H1 (cell line): Measurements from ENCODE around the gene IFRD1. TPM values are rescaled to one million over a fixed set of nuclear protein-coding genes. Genes with fewer than 3 reads are reported as not detected.

Source experiments
- CTCF ChIA-PET: fragments of 300-600 bp; sonication (Branson Sonifier 250); formaldehyde crosslinking; loops from one replicate; lab custom pipeline; 2021; ENCODE audit not compliant: partially characterized antibody; lab: Charles Lee
- POLR2A ChIA-PET: fragments of 300-600 bp; sonication (Branson Sonifier 250); formaldehyde crosslinking; loops from one replicate; lab custom pipeline; 2021; ENCODE audit warnings: inconsistent platforms; ENCODE audit not compliant: partially characterized antibody; lab: Charles Lee
- DNase-seq, 2 experiments: peaks; one replicate each; pipeline versions ENCODE4 v3.0.0 to v3.0.0-alpha.2; 2010 to 2022; ENCODE audit warnings: low spot score in 2 of 2, low read depth in 1 of 2, mixed read lengths in 1 of 2
- FAIRE-seq: peaks from 2 replicates; lab custom pipeline; 2011; peaks lifted over from hg19 to GRCh38; lab: Jason Lieb, UNC
- H2AFZ ChIP-seq: 2 replicates; pipeline ENCODE4 v1.8.1; 2012; ENCODE audit warnings: low read length, inconsistent platforms
- H2AK5ac ChIP-seq: 2 replicates; pipeline ENCODE4 v1.6.1; 2013; ENCODE audit warnings: low read depth, low read length
- H2BK120ac ChIP-seq: replicated peaks from 2 replicates; pipeline ENCODE3; 2013; ENCODE audit warnings: low read depth, low read length, inconsistent platforms
- H2BK12ac ChIP-seq: 2 replicates; pipeline ENCODE4 v1.6.1; 2013; ENCODE audit warnings: low read depth, low read length
- H2BK15ac ChIP-seq: 2 replicates; pipeline ENCODE4 v1.6.1; 2013; ENCODE audit warnings: low read length
- H2BK20ac ChIP-seq: 2 replicates; pipeline ENCODE4 v1.6.1; 2013; ENCODE audit warnings: low read length
- H2BK5ac ChIP-seq: 2 replicates; pipeline ENCODE4 v1.6.1; 2013; ENCODE audit warnings: low read depth, low read length
- H3K14ac ChIP-seq: 2 replicates; pipeline ENCODE4 v1.6.1; 2013; ENCODE audit warnings: inconsistent platforms; ENCODE audit not compliant: insufficient read length
- H3K18ac ChIP-seq: 2 replicates; pipeline ENCODE4 v1.6.1; 2013; ENCODE audit warnings: low read length; ENCODE audit errors: extremely low read depth
- H3K23ac ChIP-seq: 2 replicates; pipeline ENCODE4 v1.6.1; 2013; ENCODE audit warnings: inconsistent platforms; ENCODE audit not compliant: insufficient read length
- H3K23me2 ChIP-seq: 2 replicates; pipeline ENCODE4 v1.6.1; 2013; ENCODE audit warnings: low read depth, low read length
- H3K27ac ChIP-seq: 2 replicates; pipeline ENCODE4 v1.6.1; 2011; ENCODE audit warnings: low read depth, low read length, inconsistent platforms
- H3K27me3 ChIP-seq, 4 experiments: replicated peaks in 1 of 4; 1 replicate in 1 of 4; 2 replicates in 3 of 4; pipeline versions ENCODE4 v1.6.1 to v1.8.1; 2011 to 2013; ENCODE audit warnings: low read length in 3 of 4, mild to moderate bottlenecking in 3 of 4, inconsistent platforms in 2 of 4, mixed read lengths in 2 of 4, moderate library complexity in 1 of 4; ENCODE audit not compliant: control insufficient read depth in 3 of 4, insufficient read depth in 3 of 4; ENCODE audit errors: extremely low read depth in 1 of 4
- H3K36me3 ChIP-seq, 4 experiments: 2 replicates each; pipeline versions ENCODE4 v1.6.1 to v1.8.1; 2011 to 2013; ENCODE audit warnings: mild to moderate bottlenecking in 4 of 4, low read length in 3 of 4, moderate library complexity in 2 of 4, control low read depth in 1 of 4, inconsistent platforms in 1 of 4; ENCODE audit not compliant: insufficient read depth in 4 of 4, control insufficient read depth in 2 of 4
- H3K4ac ChIP-seq: replicated peaks from 2 replicates; pipeline ENCODE3; 2013; ENCODE audit warnings: low read length, low read depth, mixed read lengths, inconsistent platforms; ENCODE audit not compliant: insufficient read length
- H3K4me1 ChIP-seq, 4 experiments: replicated peaks in 1 of 4; 1 replicate in 1 of 4; 2 replicates in 3 of 4; pipeline versions ENCODE4 v1.6.1 to v1.8.1; 2011 to 2013; ENCODE audit warnings: low read length in 3 of 4, inconsistent platforms in 2 of 4, mixed read lengths in 1 of 4; ENCODE audit not compliant: insufficient read depth in 4 of 4, control insufficient read depth in 3 of 4
- H3K4me2 ChIP-seq, 2 experiments: 2 replicates each; pipeline versions ENCODE4 v1.6.1 to v1.8.1; 2011 to 2013; ENCODE audit warnings: low read depth in 2 of 2, low read length in 2 of 2, control low read depth in 1 of 2, inconsistent platforms in 1 of 2, mild to moderate bottlenecking in 1 of 2; ENCODE audit not compliant: insufficient read depth in 1 of 2
- H3K4me3 ChIP-seq, 4 experiments: fragments of 200-600, 300-600 bp in 1 of 4; sonication (generic), shearing (Covaris generic), sonication (Bioruptor Twin) in 1 of 4; 2 replicates each; pipeline versions ENCODE4 v1.5.1 to v1.8.1; 2011 to 2016; ENCODE audit warnings: low read length in 4 of 4, low read depth in 3 of 4, control low read depth in 2 of 4, inconsistent platforms in 2 of 4, mild to moderate bottlenecking in 2 of 4, mixed read lengths in 1 of 4, moderate library complexity in 1 of 4; ENCODE audit not compliant: insufficient read depth in 2 of 4; ENCODE audit errors: extremely low read depth in 1 of 4
- H3K56ac ChIP-seq: replicated peaks from 2 replicates; pipeline ENCODE3; 2013; ENCODE audit warnings: low read depth, mild to moderate bottlenecking, mixed read lengths, low read length, inconsistent platforms; ENCODE audit not compliant: insufficient read length
- H3K79me1 ChIP-seq: 2 replicates; pipeline ENCODE4 v1.6.1; 2013; ENCODE audit warnings: low read depth, low read length, control low read depth
- H3K79me2 ChIP-seq, 2 experiments: 2 replicates each; pipeline versions ENCODE4 v1.6.1 to v1.8.1; 2012 to 2013; ENCODE audit warnings: low read length in 2 of 2, mild to moderate bottlenecking in 2 of 2, inconsistent platforms in 1 of 2; ENCODE audit not compliant: insufficient read depth in 2 of 2, control insufficient read depth in 1 of 2
- H3K9ac ChIP-seq, 4 experiments: replicated peaks in 1 of 4; 1 replicate in 1 of 4; 2 replicates in 3 of 4; pipeline versions ENCODE4 v1.6.1 to v1.8.1; 2011 to 2013; ENCODE audit warnings: low read depth in 3 of 4, low read length in 3 of 4, control low read depth in 2 of 4, mild to moderate bottlenecking in 2 of 4, moderate library complexity in 2 of 4, inconsistent platforms in 1 of 4; ENCODE audit errors: extremely low read depth in 1 of 4
- H3K9me3 ChIP-seq, 2 experiments: 2 replicates each; pipeline versions ENCODE4 v1.6.1 to v1.8.1; 2012 to 2013; ENCODE audit warnings: mild to moderate bottlenecking in 2 of 2, moderate library complexity in 2 of 2, control low read depth in 1 of 2, inconsistent platforms in 1 of 2, low read depth in 1 of 2, low read length in 1 of 2, mixed read lengths in 1 of 2; ENCODE audit not compliant: insufficient read depth in 2 of 2
- H4K20me1 ChIP-seq, 2 experiments: replicated peaks in 1 of 2; 2 replicates each; pipeline versions ENCODE3 to v1.8.1; 2011 to 2013; ENCODE audit warnings: inconsistent platforms in 2 of 2, low read length in 2 of 2, mild to moderate bottlenecking in 1 of 2; ENCODE audit not compliant: insufficient read depth in 2 of 2, control insufficient read depth in 1 of 2
- H4K5ac ChIP-seq: 2 replicates; pipeline ENCODE4 v1.6.1; 2013; ENCODE audit warnings: low read length, low read depth, mixed read lengths, inconsistent platforms; ENCODE audit not compliant: insufficient read length
- H4K8ac ChIP-seq: 2 replicates; pipeline ENCODE4 v1.8.0; 2013; ENCODE audit warnings: mild to moderate bottlenecking, moderate library complexity, low read length, inconsistent platforms; ENCODE audit not compliant: insufficient read depth; ENCODE audit errors: extremely low read depth
- H4K91ac ChIP-seq: replicated peaks from 2 replicates; pipeline ENCODE3; 2013; ENCODE audit warnings: low read length, mixed read lengths, inconsistent platforms; ENCODE audit not compliant: insufficient read length
- CBX8 ChIP-seq: fragments of 300-800, 300-1000 bp; sonication (generic); IDR thresholded peaks from 2 replicates; pipeline ENCODE4 v1.7.1; 2016; ENCODE audit warnings: low read depth, low read length, borderline replicate concordance
- RAD21 ChIP-seq, 2 experiments: IDR thresholded peaks in 1 of 2; conservative IDR thresholded peaks in 1 of 2; 2 replicates each; pipeline ENCODE4 v1.6.1; 2011; ENCODE audit warnings: low read depth in 2 of 2, low read length in 2 of 2, improper control_type of control experiment in 1 of 2, inconsistent platforms in 1 of 2, mild to moderate bottlenecking in 1 of 2, moderate library complexity in 1 of 2
- SP4 ChIP-seq: IDR thresholded peaks from 2 replicates; pipeline ENCODE4 v1.6.1; 2012; ENCODE audit warnings: low read length, inconsistent platforms
- WGBS, 2 experiments: shearing (Covaris generic) in 1 of 2; methylation state at CpG; one replicate each; pipeline versions ENCODE4 v1.1.6 to v1.1.7; 2013 to 2015; ENCODE audit warnings: low lambda C conversion rate in 2 of 2, mixed read lengths in 2 of 2, inconsistent platforms in 1 of 2, low coverage in 1 of 2, missing lambda C conversion rate in 1 of 2; ENCODE audit not compliant: insufficient replicate concordance in 2 of 2, insufficient coverage in 1 of 2, insufficient read length in 1 of 2; ENCODE audit errors: extremely low coverage in 1 of 2, missing lambda C conversion rate in 1 of 2; 5-methylcytosine and 5-hydroxymethylcytosine counted together
- polyA plus RNA-seq, 7 experiments: library from polyadenylated mRNA; depleted of rRNA in 3 of 7; stranded (reverse) in 5 of 7; unstranded in 2 of 7; fragments of >200 nt in 5 of 7; fragments of 200-250 nt in 2 of 7; gene quantifications; 1 replicate in 5 of 7; 2 replicates in 1 of 7; 4 replicates in 1 of 7; pipeline versions ENCODE4 v1.2.1 to v1.2.3, GENCODE V29; 2011 to 2013; ENCODE audit warnings: missing spikeins in 2 of 7, mixed read lengths in 2 of 7
- total RNA-seq: library from RNA; stranded (reverse); fragmentation: NEBNext Ultra II Directional; extraction: Animal tissue kit (Norgen Biotek cat#: 25700); gene quantifications from 2 replicates; pipeline ENCODE4 v1.2.1, GENCODE V29; 2021

Gene IFRD1
- total and polyA plus RNA-seq, 2 of the 8 experiments (the other 6 are each of a cell fraction or from before 2014, with no cell fraction given) = 23.0 to 50.4 TPM

DNA sequence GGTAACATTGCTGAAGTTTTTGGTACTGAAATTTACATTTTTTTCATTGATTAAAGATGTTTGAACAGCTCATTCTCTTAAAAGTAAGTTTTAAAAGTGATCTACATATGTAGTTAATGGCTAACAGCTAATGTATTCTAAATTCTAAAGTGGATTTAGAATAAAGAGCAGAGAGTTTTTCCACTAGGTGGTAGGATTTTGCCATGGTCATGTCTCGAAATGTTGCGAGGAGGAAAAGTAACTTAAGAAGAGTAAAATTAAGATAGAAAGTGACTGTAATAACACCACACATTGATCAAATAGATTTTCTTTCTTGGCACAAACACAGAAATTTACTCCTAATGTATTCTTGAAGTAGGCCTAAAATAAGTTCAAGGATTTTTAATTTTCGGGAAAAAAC lies 50.4 kb downstream of the IFRD1 start:
- Histone ChIP-seq H3K27me3 (no peaks in the 10 kb centered on the region; a peak in 1 of 7 replicates), H3K27ac (no peak overlapping the region), H3K9ac (no peak overlapping the region), H2BK120ac (no peak overlapping the region), H3K79me2 (no peaks in the 10 kb centered on the region), H4K91ac (no peak overlapping the region), H3K14ac (no peak overlapping the region), H2BK20ac (no peak overlapping the region), H2AFZ (no peak overlapping the region), H3K4me2 (no peak overlapping the region), H3K56ac (no peak overlapping the region), H3K36me3 (no peaks in the 10 kb centered on the region), H3K18ac (no peak overlapping the region), H4K5ac (no peak overlapping the region), H3K79me1 (no peaks in the 10 kb centered on the region), H4K20me1 (peaks cover 0 to 1% of the 10 kb centered on the region in 2 experiments), H2BK15ac (no peak overlapping the region), H3K4ac (no peak overlapping the region), H3K4me1 (no peaks in the 10 kb centered on the region), H4K8ac (no peak overlapping the region), H2BK12ac (no peak overlapping the region), H3K9me3 (no peaks in the 10 kb centered on the region), H3K4me3 (no peak overlapping the region), H3K23ac (no peak overlapping the region), H2BK5ac (no peak overlapping the region), H2AK5ac (no peak overlapping the region), H3K23me2 (no peaks in the 10 kb centered on the region)
- no peak for FAIRE-seq
- no peak for DNase-seq
- 89% methylated on average over 3 of the region's 3 CpGs; no CpG with 5 or more reads in 1 of the 2 experiments for WGBS, 2 experiments
- ChIA-PET POLR2A (no interaction called here), CTCF (interaction anchor here (0.6 to 2.4 kb wide), 4 partner anchors 46 to 397 kb away, joined by 3 to 7 read pairs (median 3); no protein-coding TSS in a partner anchor)
- TF ChIP-seq RAD21 (IDR thresholded peaks at IDR 0.05 in 1 of 2, conservative IDR thresholded peaks at IDR 0.05 in 1 of 2; ENCODE audit: low read depth in 2 of 2, low read length in 2 of 2) (peak; percentile 35 to 38; a peak in 3 of 4 replicates), CBX8 (no peak), SP4 (no peak)
